Mucosa of stomach (tissue), 1 donor: Measurements from ENCODE around the gene NDST3.

Experiments used
- H3K27me3 ChIP-seq: one replicate; pipeline ENCODE4 v1.7.0; 2013; ENCODE audit warnings: mild to moderate bottlenecking, low read length; ENCODE audit not compliant: control insufficient read depth, insufficient read depth
- H3K36me3 ChIP-seq: one replicate; pipeline ENCODE4 v1.7.0; 2013; ENCODE audit warnings: low read length; ENCODE audit not compliant: control insufficient read depth, insufficient read depth
- H3K4me1 ChIP-seq: one replicate; pipeline ENCODE4 v1.7.0; 2013; ENCODE audit warnings: mild to moderate bottlenecking, low read length; ENCODE audit not compliant: control insufficient read depth, insufficient read depth
- H3K4me3 ChIP-seq: one replicate; pipeline ENCODE4 v1.7.0; 2013; ENCODE audit warnings: low read length
- H3K9ac ChIP-seq: one replicate; pipeline ENCODE4 v1.7.0; 2013; ENCODE audit warnings: mild to moderate bottlenecking, low read length, moderate library complexity
- H3K9me3 ChIP-seq: one replicate; pipeline ENCODE4 v1.7.0; 2013; ENCODE audit warnings: mild to moderate bottlenecking, low read length, moderate library complexity; ENCODE audit not compliant: control insufficient read depth
- donor health status: Pancreatic carcinoma.

NDST3 gene

DNA sequence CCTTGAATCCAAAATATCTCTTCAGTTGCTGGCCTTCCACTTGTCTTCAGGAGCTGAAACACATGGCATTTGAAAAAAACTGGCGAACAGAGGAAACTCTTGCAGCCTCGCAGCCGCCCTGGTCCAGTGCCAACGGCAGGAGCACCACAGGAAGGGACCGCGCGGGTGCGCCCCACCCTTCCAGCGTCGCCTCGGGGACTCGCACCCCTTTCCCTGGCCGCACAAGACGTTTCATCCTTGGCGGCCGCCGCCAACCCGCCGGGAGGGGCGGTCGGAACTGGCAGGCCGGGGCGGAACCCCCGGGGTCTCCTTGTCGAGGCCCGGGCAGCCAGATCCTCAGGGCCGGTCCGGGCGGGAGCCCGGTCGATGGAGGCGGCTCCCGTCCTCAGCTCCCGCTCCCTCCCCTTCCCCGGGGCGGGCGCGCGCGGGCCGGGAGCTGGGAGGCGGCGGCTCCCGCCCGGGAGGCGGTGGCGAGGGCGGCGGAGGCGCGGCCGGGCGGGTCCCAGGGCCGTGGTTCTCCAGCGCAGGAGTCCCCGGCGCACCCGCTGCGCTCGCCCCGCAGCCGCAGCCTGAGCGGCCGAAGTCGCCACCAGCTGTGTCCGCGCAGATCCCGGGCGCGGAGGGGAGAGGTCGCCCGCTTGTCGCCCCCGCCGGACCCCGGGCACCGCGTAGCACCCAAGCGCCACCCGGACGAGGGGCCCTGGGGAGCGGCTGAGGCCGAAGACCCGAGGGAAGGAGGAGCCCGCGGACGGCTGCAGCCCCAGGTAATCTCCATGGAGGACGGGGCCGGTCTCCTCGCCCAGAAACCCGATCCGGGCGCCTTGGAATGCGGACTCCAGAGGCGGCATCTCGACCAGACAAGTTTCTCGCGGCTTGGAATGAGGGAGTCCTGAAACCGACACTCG is 886 bp upstream of the NDST3 start:
- H3K27me3 ChIP-seq = peaks cover 11% of the 10 kb centered on the region

DNA sequence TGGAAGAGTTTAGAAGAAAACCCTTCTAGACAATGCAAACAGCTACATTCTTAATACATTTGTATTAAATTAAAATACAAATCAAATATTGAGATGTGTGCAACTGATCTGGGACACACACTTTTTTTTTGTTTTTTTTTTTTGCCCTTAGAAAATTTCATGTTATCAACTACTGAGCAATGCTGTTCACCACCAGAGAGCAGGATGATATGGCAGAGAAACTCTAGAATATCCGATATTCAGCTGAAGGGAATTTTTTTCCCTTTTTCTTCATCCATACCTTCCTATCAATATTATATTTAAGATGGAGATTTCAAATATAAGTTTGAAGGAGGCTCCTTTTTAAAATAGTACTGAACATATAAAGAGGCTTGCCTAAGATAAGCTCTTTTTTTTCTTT is 1.0 kb downstream of the NDST3 start:
- H3K9ac ChIP-seq = no peak overlapping the region
- no peak overlapping the region for H3K4me3 ChIP-seq
- H3K9me3 ChIP-seq = no peaks in the 10 kb centered on the region
- H3K36me3 ChIP-seq = no peaks in the 10 kb centered on the region
- peaks cover 11% of the 10 kb centered on the region for H3K27me3 ChIP-seq
- no peaks in the 10 kb centered on the region for H3K4me1 ChIP-seq

More for the DNA sequence above, 886 bp upstream of the NDST3 start:
- Histone ChIP-seq H3K9me3 (no peaks in the 10 kb centered on the region), H3K36me3 (no peaks in the 10 kb centered on the region), H3K4me3 (no peak overlapping the region), H3K4me1 (no peaks in the 10 kb centered on the region), H3K9ac (no peak overlapping the region)

DNA sequence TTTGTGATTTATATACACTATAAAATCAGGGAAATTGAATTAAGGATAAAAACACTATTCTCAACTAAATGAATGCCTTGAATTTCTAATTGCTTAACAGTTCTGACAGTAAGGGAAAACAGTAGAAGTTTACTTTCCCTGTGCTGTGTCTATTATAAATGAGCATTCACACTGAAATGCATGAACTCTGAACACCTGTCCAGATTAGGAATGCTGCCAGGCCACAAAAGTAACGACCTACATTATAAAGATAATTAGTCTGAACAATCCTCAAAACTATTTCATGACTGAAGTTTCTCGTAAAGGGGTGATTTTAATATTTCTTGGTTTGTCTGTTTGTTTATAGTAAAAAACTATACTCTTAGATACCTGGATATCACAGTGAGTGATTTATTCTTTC is 2.0 kb downstream of the NDST3 start:
- Histone ChIP-seq H3K4me3 (no peak overlapping the region), H3K9me3 (no peaks in the 10 kb centered on the region), H3K9ac (no peak overlapping the region), H3K27me3 (peaks cover 11% of the 10 kb centered on the region), H3K4me1 (no peaks in the 10 kb centered on the region), H3K36me3 (no peaks in the 10 kb centered on the region)

DNA sequence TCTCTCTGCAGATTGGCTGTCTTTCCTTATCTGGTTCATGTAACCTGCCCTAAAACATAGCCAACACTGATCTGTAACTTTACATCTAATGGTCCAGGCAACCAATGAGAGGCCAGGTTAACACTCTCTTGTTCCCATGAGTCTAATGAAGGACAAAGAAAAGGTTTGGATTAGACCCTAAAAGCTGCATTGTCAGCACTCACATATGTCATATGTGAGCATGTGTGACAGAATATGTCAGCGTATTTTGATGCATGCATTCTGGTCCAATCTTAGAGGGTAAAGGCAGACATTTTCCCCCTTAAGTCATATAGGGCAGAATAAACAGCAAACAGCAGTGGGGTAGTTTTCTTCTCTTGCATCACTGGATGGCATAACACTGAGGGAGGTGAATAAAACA is 3.7 kb downstream of the NDST3 start:
- Histone ChIP-seq H3K4me3 (no peak overlapping the region), H3K9me3 (no peaks in the 10 kb centered on the region), H3K4me1 (no peaks in the 10 kb centered on the region), H3K27me3 (peaks cover 4% of the 10 kb centered on the region), H3K36me3 (no peaks in the 10 kb centered on the region), H3K9ac (no peak overlapping the region)

DNA sequence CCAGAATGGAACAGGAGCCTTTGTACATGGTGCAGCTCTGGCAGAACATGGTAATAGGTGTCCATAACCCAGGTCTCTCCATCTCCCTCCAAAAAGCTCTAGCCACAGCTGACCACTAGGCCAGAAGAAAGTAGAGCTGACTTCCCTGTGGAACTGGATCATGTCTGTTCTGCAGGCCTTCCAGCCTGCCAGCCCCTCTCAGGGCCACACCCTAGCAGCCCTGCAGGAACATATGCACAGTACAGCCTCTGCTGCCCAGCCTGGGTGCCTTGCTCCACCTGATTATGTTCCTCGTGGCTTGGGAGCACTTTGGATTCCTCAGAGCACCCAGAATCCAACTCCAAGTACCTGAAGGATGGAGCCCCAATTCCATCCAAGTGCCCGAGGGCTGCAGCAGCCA is 12.0 kb downstream of the NDST3 start:
- no peaks in the 10 kb centered on the region for H3K36me3 ChIP-seq
- no peaks in the 10 kb centered on the region for H3K9me3 ChIP-seq
- no peak overlapping the region for H3K9ac ChIP-seq
- H3K27me3 ChIP-seq = no peaks in the 10 kb centered on the region
- no peak overlapping the region for H3K4me3 ChIP-seq
- no peaks in the 10 kb centered on the region for H3K4me1 ChIP-seq

DNA sequence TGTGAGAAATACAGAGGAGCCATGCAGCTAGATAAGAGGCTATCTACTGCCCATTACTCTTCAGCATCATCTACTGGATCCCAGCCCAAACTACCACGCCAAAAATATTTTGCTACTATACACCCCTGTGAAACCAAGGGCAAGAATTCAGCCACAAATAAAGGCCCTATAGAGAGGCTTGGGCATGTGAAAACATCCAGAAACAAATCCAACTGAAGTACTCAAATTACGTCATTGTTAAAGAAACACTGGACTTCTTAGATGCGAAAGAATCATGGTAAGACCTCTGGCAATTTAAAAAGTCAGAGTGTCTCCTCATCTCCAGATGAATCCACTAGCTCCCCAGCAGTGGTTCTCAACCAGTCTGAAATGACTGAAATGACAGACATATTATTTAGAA is 12.8 kb downstream of the NDST3 start:
- no peaks in the 10 kb centered on the region for H3K4me1 ChIP-seq
- H3K9me3 ChIP-seq = no peaks in the 10 kb centered on the region
- H3K27me3 ChIP-seq = no peaks in the 10 kb centered on the region
- H3K9ac ChIP-seq = no peak overlapping the region
- no peak overlapping the region for H3K4me3 ChIP-seq
- no peaks in the 10 kb centered on the region for H3K36me3 ChIP-seq

DNA sequence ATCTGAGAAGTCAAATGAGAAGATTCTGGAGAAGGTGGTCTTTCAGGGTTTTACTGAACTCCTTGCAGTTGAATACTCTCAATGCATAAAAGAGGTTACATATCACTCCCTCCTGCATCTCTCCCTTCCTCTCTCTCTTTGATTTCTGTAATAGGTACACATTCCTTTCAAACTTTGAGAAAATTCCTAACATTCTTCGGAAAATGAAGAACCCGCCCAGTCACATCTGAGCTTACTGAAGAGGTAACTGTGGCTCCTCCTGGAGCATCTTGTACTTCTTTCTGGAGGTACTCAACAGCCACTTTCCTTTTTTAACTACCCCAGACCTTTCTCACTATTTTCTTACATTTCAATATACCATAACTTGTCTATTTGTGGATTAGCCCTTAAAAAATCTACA is 24.7 kb downstream of the NDST3 start:
- Histone ChIP-seq H3K4me3 (no peak overlapping the region), H3K36me3 (no peaks in the 10 kb centered on the region), H3K27me3 (no peaks in the 10 kb centered on the region), H3K9me3 (no peaks in the 10 kb centered on the region), H3K4me1 (no peaks in the 10 kb centered on the region), H3K9ac (no peak overlapping the region)

GRCh38 chr4:118059397-118059796 is 25.1 kb downstream of the NDST3 start:
- no peaks in the 10 kb centered on the region for H3K36me3 ChIP-seq
- no peak overlapping the region for H3K9ac ChIP-seq
- H3K27me3 ChIP-seq = no peaks in the 10 kb centered on the region
- no peaks in the 10 kb centered on the region for H3K9me3 ChIP-seq
- H3K4me3 ChIP-seq = no peak overlapping the region
- H3K4me1 ChIP-seq = no peaks in the 10 kb centered on the region

- Histone ChIP-seq H3K4me1 (no peaks in the 10 kb centered on the region), H3K27me3 (no peaks in the 10 kb centered on the region), H3K4me3 (no peak overlapping the region), H3K36me3 (no peaks in the 10 kb centered on the region), H3K9ac (no peak overlapping the region), H3K9me3 (no peaks in the 10 kb centered on the region)
Measured at GRCh38 chr4:118076958-118077766, 42.9 kb downstream of the NDST3 start.

GRCh38 chr4:118077767-118078105 is 43.5 kb downstream of the NDST3 start:
- H3K27me3 ChIP-seq = no peaks in the 10 kb centered on the region
- no peaks in the 10 kb centered on the region for H3K9me3 ChIP-seq
- H3K4me1 ChIP-seq = no peaks in the 10 kb centered on the region
- H3K9ac ChIP-seq = no peak overlapping the region
- no peak overlapping the region for H3K4me3 ChIP-seq
- H3K36me3 ChIP-seq = no peaks in the 10 kb centered on the region

GRCh38 chr4:118081434-118081833 is 47.1 kb downstream of the NDST3 start:
- Histone ChIP-seq H3K9me3 (no peaks in the 10 kb centered on the region), H3K27me3 (no peaks in the 10 kb centered on the region), H3K36me3 (no peaks in the 10 kb centered on the region), H3K4me3 (no peak overlapping the region), H3K4me1 (no peaks in the 10 kb centered on the region), H3K9ac (no peak overlapping the region)

DNA sequence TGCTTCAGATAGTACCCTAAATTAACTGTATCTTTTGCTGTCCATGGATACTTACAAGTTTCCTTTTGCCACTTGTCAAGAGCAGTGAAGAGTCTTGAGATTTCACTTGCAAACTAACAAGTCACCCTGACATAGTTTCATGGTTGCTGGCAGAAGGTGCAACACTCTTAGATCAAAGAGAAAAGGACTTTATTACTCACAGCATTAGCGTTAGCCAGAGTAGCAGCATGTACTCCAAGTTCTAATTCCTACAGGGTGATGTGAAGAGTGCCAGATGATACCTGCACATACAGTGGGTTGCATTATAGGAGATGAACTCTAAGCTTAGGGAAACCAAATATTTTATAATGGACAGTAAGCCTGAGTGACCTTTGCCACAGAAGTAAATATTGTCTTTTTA is 47.9 kb downstream of the NDST3 start:
- no peaks in the 10 kb centered on the region for H3K9me3 ChIP-seq
- H3K9ac ChIP-seq = no peak overlapping the region
- H3K27me3 ChIP-seq = no peaks in the 10 kb centered on the region
- H3K36me3 ChIP-seq = no peaks in the 10 kb centered on the region
- no peak overlapping the region for H3K4me3 ChIP-seq
- no peaks in the 10 kb centered on the region for H3K4me1 ChIP-seq
